GM19238 (cell line): ENCODE data around the gene KCNN1.
"Not testable (repeated sequence)": the region's sequence is repeated elsewhere in the genome, so short reads cannot be mapped to it uniquely, and the experiment has no call there.

Experiments
- DNase-seq: peaks from one replicate; pipeline ENCODE4 v3.0.0; 2011; ENCODE audit warnings: low spot score; ENCODE audit not compliant: insufficient read length

The KCNN1 gene

GRCh38 chr19:17966550-17967256 lies at the start of gene KCNN1:
TSS of gene KCNN1 (plus strand) at chr19:17967107. CDS start at chr19:17973889, 6,782 bp downstream.
- no peak for DNase-seq

- DNase-seq, result not testable (repeated sequence)
Measured at GRCh38 chr19:17918151-17918550, 48.8 kb upstream of the KCNN1 start.

- DNase-seq, result not testable (repeated sequence)
Measured at GRCh38 chr19:17919122-17919521, 47.8 kb upstream of the KCNN1 start.

GRCh38 chr19:17920527-17920926 lies 46.4 kb upstream of the KCNN1 start:
- no peak for DNase-seq

GRCh38 chr19:17922138-17922537 lies 44.8 kb upstream of the KCNN1 start:
- DNase-seq, result no peak

- no peak for DNase-seq
Measured at GRCh38 chr19:17926044-17926443, 40.9 kb upstream of the KCNN1 start.

- no peak for DNase-seq
Measured at GRCh38 chr19:17929056-17929455, 37.9 kb upstream of the KCNN1 start.

GRCh38 chr19:17931532-17932191 lies 35.2 kb upstream of the KCNN1 start:
- no peak for DNase-seq

GRCh38 chr19:17932485-17933338 lies 34.2 kb upstream of the KCNN1 start, which contains the start of gene CCDC124:
TSS of gene CCDC124 (plus strand) at chr19:17933015. CDS start at chr19:17936421, 3,406 bp downstream.
- DNase-seq, result peak; percentile 90

GRCh38 chr19:17933414-17934129 lies 33.3 kb upstream of the KCNN1 start:
- no peak for DNase-seq

GRCh38 chr19:17936379-17936778 lies 30.5 kb upstream of the KCNN1 start:
- DNase-seq, result no peak

- no peak for DNase-seq
Measured at GRCh38 chr19:17937371-17937900, 29.5 kb upstream of the KCNN1 start.

GRCh38 chr19:17938092-17938845 lies 28.6 kb upstream of the KCNN1 start:
- peak; percentile 93 for DNase-seq

- no peak for DNase-seq
Measured at GRCh38 chr19:17942181-17942580, 24.7 kb upstream of the KCNN1 start.

GRCh38 chr19:17942582-17943273 lies 24.2 kb upstream of the KCNN1 start:
- DNase-seq, result no peak

- no peak for DNase-seq
Measured at GRCh38 chr19:17943274-17944221, 23.4 kb upstream of the KCNN1 start.

- no peak for DNase-seq
Measured at GRCh38 chr19:17944301-17944700, 22.6 kb upstream of the KCNN1 start.

- DNase-seq, result no peak
Measured at GRCh38 chr19:17946965-17947784, 19.7 kb upstream of the KCNN1 start.
